ENCODE data around the gene LSAMP.

- TF ChIP-seq CTCF (conservative IDR thresholded peaks at IDR 0.05; ENCODE audit: low read depth, low read length) (no peak), EZH2phosphoT487 (IDR thresholded peaks at IDR 0.05; ENCODE audit: borderline replicate concordance, low read length) (no peak)
Observed at GRCh38 chr3:116240261-116240660, 205.0 kb downstream of the LSAMP start.

Measured in PC-3 (cell line).